Measurements from ENCODE around the gene PPP1R1C.

Gene PPP1R1C

DNA sequence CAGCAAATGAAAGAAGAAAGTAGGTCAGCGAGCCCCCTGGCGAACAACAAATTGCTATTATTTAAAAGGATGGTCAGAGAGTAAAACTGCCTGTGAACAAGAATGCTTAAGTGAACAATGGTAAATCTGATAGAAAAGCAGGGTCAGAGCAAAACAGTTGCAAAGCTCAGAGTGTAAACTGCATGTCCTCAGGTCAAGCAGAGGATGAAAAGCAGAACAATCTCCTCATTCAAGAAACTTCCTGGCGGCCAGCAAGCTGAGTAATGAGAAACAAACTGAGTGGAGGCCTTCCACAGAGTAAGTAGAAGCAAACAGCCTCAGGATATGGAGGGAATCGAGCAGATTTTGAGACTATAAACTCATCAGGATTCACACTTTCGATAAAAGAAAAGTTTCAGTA, 117.9 kb downstream of the PPP1R1C start:
- DNase-seq (ENCODE audit: low read depth in 2 of 2) = no peak

- DNase-seq (ENCODE audit: low read depth in 2 of 2) = no peak
These were observed 124.7 kb downstream of the PPP1R1C start for GRCh38 chr2:182110347-182110746.

DNA sequence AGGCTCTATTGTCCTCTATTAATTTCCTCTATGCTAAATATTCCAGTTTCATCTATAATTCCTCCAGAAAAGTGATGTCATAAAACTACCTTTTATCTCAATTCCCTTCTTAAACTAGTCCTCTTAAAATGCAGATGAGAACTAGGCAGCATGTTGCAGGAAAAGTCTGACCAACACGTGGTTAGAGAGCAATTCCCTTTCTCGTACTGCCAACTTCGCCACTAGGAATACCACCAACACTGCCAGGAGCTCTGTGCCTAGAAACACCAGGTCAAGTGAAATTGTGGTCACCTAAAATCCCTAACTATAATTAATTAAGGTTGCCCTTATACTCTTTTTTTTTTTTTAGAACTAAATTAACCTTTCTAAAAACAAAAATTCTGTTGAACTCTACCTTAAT, 127.7 kb downstream of the PPP1R1C start:
- no peak for DNase-seq (ENCODE audit: low read depth in 2 of 2)

GRCh38 chr2:182115258-182115657, 129.6 kb downstream of the PPP1R1C start:
- no peak for DNase-seq (ENCODE audit: low read depth in 2 of 2)

- no peak for DNase-seq (ENCODE audit: low read depth in 2 of 2)
These were observed 131.1 kb downstream of the PPP1R1C start for GRCh38 chr2:182116774-182117173.

DNA sequence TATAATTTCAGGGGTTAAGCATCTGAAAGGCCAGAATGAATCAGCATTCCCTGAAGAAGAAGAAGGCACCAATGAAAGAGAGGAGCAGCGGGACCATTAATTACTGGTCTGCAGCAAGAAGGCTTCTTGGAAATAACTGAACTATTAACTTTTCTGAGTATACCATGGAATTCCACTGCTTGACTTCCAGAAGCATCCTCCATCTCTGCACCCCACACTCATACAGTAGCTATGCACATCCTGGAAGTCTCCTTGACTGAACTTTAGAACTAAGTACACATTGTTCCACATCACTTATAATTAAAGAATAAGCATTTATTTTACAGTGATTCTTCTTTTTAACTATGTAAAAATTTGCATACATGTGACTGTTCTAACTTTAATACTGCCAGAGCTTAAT, 131.5 kb downstream of the PPP1R1C start:
- no peak for DNase-seq (ENCODE audit: low read depth in 2 of 2)

DNA sequence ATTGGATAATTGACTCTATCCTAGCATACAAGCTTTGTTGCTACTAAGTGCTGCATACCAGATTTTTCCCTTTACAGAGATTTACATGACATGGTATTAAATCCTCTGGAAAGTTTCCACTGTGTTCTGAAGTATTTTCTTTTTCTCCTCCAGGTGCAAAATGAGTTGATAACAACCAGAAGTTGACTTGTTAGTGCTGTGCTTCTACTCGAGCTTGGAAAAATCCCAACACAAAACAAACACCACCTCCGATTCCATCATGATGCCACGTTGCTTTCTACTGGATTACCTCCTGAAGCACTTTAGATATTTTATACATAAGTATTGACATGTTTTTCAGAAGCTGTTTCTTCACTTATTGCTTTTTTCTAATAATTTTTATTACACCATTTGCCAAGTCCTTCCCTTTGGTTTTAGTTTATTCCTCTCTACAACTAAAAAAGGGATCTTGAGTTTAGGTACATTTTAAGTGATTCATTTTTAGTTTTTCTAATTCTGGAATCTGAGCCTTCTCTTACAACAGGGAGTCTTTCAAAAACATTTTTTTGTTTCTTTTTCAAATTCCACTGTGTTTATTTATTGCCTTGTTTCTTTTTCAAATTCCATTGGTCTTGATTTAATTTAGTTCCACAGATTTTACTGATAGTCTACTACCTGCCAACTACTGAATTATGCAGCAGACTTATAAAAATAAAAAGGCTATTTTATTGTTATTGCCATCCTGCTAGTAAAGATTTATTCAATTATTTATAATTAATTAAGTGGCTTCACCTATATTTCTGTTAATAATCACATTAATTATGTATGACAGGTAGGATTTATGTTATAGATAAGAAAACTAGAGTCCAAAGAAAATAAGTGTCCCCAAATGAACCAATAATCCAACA, 143.4 kb downstream of the PPP1R1C start:
- DNase-seq (ENCODE audit: low read depth in 2 of 2) = no peak

- DNase-seq (ENCODE audit: low read depth in 2 of 2) = no peak
These were observed 147.0 kb downstream of the PPP1R1C start for GRCh38 chr2:182132605-182133004.

- DNase-seq (ENCODE audit: low read depth in 2 of 2) = no peak
These were observed 147.7 kb downstream of the PPP1R1C start for GRCh38 chr2:182133195-182133891.

DNA sequence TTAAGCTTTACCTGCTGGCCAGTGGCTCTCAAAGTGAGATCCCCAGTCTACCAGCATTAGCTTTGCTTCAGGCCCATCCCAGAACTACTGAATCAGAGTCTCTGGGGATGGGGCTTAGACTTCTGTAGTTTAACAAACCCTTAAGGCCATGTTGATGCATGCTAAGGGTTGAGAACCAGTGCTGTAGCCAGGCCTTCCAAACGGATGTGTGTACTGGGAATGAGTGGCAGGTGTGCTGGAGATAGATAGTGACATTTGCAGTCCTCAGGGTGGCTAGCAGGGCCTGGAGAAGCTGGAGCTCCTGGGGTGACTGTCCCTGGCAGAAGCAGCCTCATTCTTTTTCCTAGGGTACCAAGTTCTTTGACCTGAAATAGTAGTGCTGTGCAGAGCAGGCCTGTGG, 148.5 kb downstream of the PPP1R1C start:
- DNase-seq (ENCODE audit: low read depth in 2 of 2) = no peak

DNA sequence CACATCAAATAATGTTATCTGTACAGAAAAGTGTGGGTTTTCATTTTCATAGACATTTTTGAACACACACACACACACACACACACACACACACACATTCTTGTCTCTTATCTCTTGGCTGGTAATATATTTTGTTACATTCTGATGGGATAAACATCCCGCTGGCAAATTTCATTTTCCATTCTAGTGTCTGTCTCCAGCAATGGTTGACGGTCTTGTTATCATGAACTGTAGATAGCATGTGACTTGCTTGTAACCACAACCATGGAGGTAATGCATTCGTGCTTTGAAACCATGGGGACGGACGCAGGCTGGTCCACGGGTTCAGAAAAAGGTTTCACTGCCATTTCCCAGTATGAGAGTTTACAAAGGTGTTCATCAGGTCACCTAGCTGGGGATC, 156.4 kb downstream of the PPP1R1C start:
- no peak for DNase-seq (ENCODE audit: low read depth in 2 of 2)

DNA sequence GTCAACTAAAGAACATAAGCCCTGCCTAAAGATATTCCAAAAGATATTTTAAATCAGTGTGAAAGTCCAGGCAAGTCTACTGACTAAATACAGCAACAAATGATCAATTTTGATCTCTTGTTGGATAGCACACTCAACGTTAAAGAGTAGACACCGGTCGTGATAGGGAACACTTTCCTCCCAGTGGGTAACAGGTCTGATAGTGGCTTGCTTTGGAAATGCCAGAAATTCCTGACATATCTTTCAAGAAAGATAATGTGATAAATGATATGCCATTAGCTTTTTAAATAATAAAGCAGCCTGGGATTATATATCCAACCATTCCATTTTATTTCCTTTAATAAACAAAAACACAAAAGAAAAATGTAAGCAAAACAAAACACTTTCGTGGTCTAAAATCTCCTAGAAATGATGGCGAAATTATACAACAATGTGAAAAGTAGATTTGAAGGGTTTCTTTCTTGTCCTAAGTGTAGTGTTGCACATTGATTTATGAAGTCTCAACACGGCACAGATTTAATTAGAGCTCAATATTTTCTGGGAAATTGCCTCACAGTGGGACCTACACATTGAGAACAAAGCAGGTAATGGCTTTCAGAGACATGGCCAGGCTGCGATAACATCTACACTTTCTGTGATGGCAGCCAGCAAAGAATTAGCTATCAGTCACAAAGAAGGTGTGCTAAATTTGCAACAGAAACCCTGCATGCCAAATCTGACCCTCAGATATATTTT, 158.6 kb downstream of the PPP1R1C start:
- no peak for DNase-seq (ENCODE audit: low read depth in 2 of 2)

DNA sequence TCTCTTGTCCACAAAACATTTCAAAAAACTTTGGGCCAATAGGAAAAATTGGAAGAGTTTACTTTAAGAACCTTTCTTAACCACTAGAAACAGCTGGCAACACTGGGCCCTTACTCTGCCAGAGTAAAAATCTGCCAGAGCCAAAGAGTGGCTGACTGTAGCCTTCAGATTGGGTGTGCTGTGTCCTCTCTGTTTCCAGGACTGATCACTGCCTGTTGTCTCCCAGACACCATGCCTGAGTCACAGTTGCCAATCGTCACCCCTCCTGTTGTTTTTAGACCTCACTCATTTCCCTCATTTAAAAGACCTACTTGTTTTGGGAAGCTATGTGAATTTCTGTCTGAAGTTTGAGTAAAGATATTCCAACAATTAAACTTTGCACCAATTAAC, 159.1 kb downstream of the PPP1R1C start:
- DNase-seq (ENCODE audit: low read depth in 2 of 2) = no peak

DNA sequence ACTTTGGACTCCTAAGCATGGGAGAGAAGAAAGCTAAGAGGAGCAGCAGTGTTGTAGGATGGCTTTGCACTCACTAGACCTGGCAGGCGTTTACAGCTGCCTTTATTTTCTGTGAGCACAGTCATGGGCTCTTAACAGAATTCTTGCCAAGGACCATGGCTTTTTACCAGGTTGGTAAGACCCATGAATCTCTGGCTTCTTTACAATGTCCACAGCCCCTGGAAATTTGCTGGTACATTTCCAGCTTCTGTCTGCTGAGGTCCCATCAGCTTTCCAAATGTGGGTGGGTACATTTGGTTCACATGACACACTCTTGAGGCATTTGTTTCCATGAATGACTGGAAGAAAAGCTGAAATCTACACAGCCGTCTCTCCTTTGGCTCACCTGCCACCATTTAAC, 162.7 kb downstream of the PPP1R1C start:
- no peak for DNase-seq (ENCODE audit: low read depth in 2 of 2)

GRCh38 chr2:182163878-182164277, 178.2 kb downstream of the PPP1R1C start:
- DNase-seq (ENCODE audit: low read depth in 2 of 2) = no peak

GRCh38 chr2:182164686-182165085, 179.0 kb downstream of the PPP1R1C start:
- no peak for DNase-seq (ENCODE audit: low read depth in 2 of 2)

- DNase-seq (ENCODE audit: low read depth in 2 of 2) = no peak
These were observed 179.5 kb downstream of the PPP1R1C start for GRCh38 chr2:182165202-182165601.

DNA sequence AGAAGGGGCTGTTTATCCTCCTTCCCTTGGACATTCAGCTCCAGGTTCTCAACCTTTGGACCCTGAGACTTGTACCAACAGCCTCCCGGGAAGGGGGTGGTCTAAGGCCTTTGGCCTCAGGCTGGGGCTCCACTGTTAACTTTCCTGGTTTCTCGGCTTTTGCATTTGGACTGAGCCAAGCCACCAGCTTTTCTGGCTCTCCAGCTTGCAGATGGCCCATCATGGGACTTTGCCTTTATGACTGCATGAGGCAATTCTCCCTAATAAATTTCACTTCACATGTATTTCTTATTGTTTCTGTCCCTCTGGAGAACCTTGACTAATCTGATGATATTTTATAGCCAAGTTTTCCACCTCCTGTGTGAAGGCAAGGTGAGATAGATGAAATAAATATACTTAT, 180.8 kb downstream of the PPP1R1C start:
- no peak for DNase-seq (ENCODE audit: low read depth in 2 of 2)

DNA sequence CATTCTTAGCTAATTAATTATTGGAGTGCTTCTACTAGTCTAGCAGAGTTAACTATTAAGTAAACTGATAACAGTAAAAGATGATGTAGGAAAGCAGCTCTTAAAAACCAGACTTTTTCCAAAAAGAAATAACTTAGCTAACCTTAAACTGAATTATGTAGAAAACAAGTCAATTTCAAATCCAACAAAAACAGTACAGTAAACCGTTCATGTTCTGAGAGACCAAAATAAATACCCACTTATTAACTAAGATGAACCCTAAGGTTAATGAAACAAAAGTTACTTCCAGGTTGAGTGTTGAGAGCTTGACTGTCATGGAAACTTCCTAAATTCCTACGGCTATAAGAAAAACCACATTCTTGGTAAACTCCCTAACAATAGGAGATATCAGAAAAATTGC, 181.2 kb downstream of the PPP1R1C start:
- no peak for DNase-seq (ENCODE audit: low read depth in 2 of 2)

Measured in stimulated activated CD8-positive, alpha-beta memory T cell treated with anti-CD3 and anti-CD28 coated beads, Interleukin-15, amount 100 ng/mL, for 48 hours (primary cell).